ENCODE results near the gene IGFBP6.

DNA sequence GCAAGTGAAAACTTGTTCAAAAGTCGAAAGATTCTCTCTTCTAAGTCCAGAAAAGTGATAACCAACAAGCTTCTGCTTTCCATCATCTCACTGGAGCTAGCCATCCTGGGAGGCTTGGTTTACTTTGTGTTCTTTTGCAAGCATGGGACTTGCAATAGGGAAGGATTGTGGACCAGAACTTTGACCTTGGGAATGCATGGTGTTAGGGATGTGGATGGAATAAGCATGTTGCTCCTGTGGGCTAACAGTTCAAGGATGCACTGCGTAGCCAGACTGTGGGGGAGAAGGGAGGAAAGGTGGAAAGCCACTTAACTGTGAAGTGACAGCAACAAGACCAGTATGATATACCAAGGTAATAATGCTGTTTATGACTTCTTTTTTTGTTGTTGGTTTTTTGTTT is 34.4 kb downstream of the IGFBP6 start:
- TF ChIP-seq, protein P1, sequence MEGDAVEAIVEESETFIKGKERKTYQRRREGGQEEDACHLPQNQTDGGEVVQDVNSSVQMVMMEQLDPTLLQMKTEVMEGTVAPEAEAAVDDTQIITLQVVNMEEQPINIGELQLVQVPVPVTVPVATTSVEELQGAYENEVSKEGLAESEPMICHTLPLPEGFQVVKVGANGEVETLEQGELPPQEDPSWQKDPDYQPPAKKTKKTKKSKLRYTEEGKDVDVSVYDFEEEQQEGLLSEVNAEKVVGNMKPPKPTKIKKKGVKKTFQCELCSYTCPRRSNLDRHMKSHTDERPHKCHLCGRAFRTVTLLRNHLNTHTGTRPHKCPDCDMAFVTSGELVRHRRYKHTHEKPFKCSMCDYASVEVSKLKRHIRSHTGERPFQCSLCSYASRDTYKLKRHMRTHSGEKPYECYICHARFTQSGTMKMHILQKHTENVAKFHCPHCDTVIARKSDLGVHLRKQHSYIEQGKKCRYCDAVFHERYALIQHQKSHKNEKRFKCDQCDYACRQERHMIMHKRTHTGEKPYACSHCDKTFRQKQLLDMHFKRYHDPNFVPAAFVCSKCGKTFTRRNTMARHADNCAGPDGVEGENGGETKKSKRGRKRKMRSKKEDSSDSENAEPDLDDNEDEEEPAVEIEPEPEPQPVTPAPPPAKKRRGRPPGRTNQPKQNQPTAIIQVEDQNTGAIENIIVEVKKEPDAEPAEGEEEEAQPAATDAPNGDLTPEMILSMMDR (IDR thresholded peaks at IDR 0.05; ENCODE audit: low read length), result no peak
- no peak for TF ChIP-seq EZH2 (IDR thresholded peaks at IDR 0.05; ENCODE audit: borderline replicate concordance, low read length)
